Adrenal gland (tissue), 12 donors: ENCODE results near the gene MIPOL1. TPM values are rescaled to one million over a fixed set of nuclear protein-coding genes. Genes with fewer than 3 reads are reported as not detected.

Experiments used
- DNase-seq, 7 donors: peaks; one replicate each; pipeline ENCODE4 v3.0.0-alpha.2; 2019 to 2020
- H3K27ac ChIP-seq, 5 donors: fragments of 200-600 bp; sonication (generic) in 4 of 5; 1 replicate in 3 of 5; 2 replicates in 2 of 5; pipeline versions ENCODE4 v1.5.1 to v1.8.0; 2016 to 2020; ENCODE audit warnings: mild to moderate bottlenecking in 1 of 5
- H3K27me3 ChIP-seq: fragments of 200-600 bp; 2 replicates; pipeline ENCODE4 v1.8.0; 2021
- H3K36me3 ChIP-seq, 2 donors: fragments of 200-600 bp; replicated peaks in 1 of 2; 1 replicate in 1 of 2; 2 replicates in 1 of 2; pipeline versions ENCODE4 v1.5.1 to v1.8.0; 2018 to 2022
- H3K4me1 ChIP-seq, 2 donors: fragments of 200-600 bp; replicated peaks in 1 of 2; 1 replicate in 1 of 2; 2 replicates in 1 of 2; pipeline versions ENCODE4 v1.5.1 to v1.8.0; 2018 to 2021
- H3K4me3 ChIP-seq, 4 donors: fragments of 200-600 bp; sonication (generic) in 3 of 4; one replicate each; pipeline ENCODE4 v1.5.1; 2016 to 2018
- H3K9me3 ChIP-seq, 3 donors: fragments of 200-600 bp; sonication (generic) in 1 of 3; replicated peaks in 1 of 3; 1 replicate in 2 of 3; 2 replicates in 1 of 3; pipeline versions ENCODE4 v1.5.1 to v1.8.0; 2016 to 2021
- CTCF ChIP-seq, 6 experiments: fragments of 450-650 bp in 4 of 6; fragments of 200-600 bp in 2 of 6; sonication (generic) in 1 of 6; IDR thresholded peaks; 1 replicate in 5 of 6; 2 replicates in 1 of 6; pipeline versions ENCODE4 v1.5.1 to v1.8.0; 2016 to 2021; ENCODE audit warnings: antibody characterized with exemption in 6 of 6, mild to moderate bottlenecking in 2 of 6, moderate library complexity in 1 of 6
- POLR2A ChIP-seq, 2 donors: fragments of 450-650 bp; IDR thresholded peaks; one replicate each; pipeline ENCODE4 v1.6.1; 2017; ENCODE audit warnings: antibody characterized with exemption in 2 of 2, mild to moderate bottlenecking in 2 of 2, moderate library complexity in 1 of 2
- WGBS, 4 donors: extraction: QIAGEN DNeasy Blood & Tissue Kit in 2 of 4; methylation state at CpG; one replicate each; pipeline versions ENCODE4 v1.1.5 to v1.1.7; 2013 to 2017; 5-methylcytosine and 5-hydroxymethylcytosine counted together
- intact Hi-C, 2 donors: fragments of 100-400 bp; cut with DNase I; formaldehyde crosslinking; loops; one replicate each; pipeline versions ENCODE4 v1.14.1 to v1.15.0; 2022 to 2023
- polyA plus RNA-seq, 3 donors: library from polyadenylated mRNA; stranded (reverse); fragments of 200-250 nt in 2 of 3; fragments of 350-450 nt in 1 of 3; fragmentation: Illumina TruSeq in 1 of 3; extraction: RNeasy Lipid Tissue Mini Kit (QIAGEN cat#74804) in 1 of 3; gene quantifications; one replicate each; pipeline ENCODE4 v1.2.3, GENCODE V29; 2013 to 2014
- total RNA-seq, 9 donors: library from RNA; depleted of rRNA in 4 of 9; stranded (reverse); fragments of >200 nt in 4 of 9; fragments of 120-200 nt in 1 of 9; fragmentation: NEBNext Ultra II Directional in 1 of 9; extraction: Animal tissue kit (Norgen Biotek cat#: 25700) in 1 of 9; gene quantifications; one replicate each; pipeline versions ENCODE4 v1.1.0 to v1.2.4, GENCODE V29; 2013 to 2023
- donor health status: healthy with polysubstance abuse.
- donor health status: Bipolar disorder and iron deficiency.
- donor health status: DM: yes; HTN: yes; CAD: no.
- donor health status: DM: no; HTN: no; CAD: no.
- donor health status: DM: no; HTN: no; CAD: no.
- donor health status: DM: yes; HTN: yes; CAD: no.

The MIPOL1 gene
- total and polyA plus RNA-seq, 12 donors = 2.6 to 19.1 (median 7.8) TPM

GRCh38 chr14:37588667-37588955 lies 390.9 kb downstream of the MIPOL1 start:
- H3K4me1 ChIP-seq = peaks cover 0 to 5% of the 10 kb centered on the region in 2 donors
- no peaks in the 10 kb centered on the region for H3K36me3 ChIP-seq
- WGBS, 4 donors = 25 to 51% (median 31%) methylated on average over 6 of the region's 6 CpGs
- intact Hi-C loops = no loop called here
- H3K27ac ChIP-seq = no peak overlapping the region
- no peak for DNase-seq
- H3K27me3 ChIP-seq = peaks cover 98% of the 10 kb centered on the region
- TF ChIP-seq CTCF (IDR thresholded peaks at IDR 0.05) (no peak), POLR2A (IDR thresholded peaks at IDR 0.05) (no peak)
- H3K9me3 ChIP-seq = peaks cover 0 to 6% (median 0%) of the 10 kb centered on the region in 3 donors
- H3K4me3 ChIP-seq = no peak overlapping the region

GRCh38 chr14:37588956-37589714 lies 391.4 kb downstream of the MIPOL1 start:
- Histone ChIP-seq H3K36me3 (no peaks in the 10 kb centered on the region), H3K4me1 (no peaks in the 10 kb centered on the region), H3K9me3 (peaks cover 0 to 6% (median 0%) of the 10 kb centered on the region in 3 donors), H3K4me3 (no peak overlapping the region), H3K27ac (no peak overlapping the region), H3K27me3 (peaks cover 97% of the 10 kb centered on the region)
- intact Hi-C loops = no loop called here
- DNase-seq = no peak
- WGBS, 4 donors = 21 to 25% (median 23%) methylated on average over 16 of the region's 16 CpGs
- no peak for TF ChIP-seq CTCF (IDR thresholded peaks at IDR 0.05)
- no peak for TF ChIP-seq POLR2A (IDR thresholded peaks at IDR 0.05)

DNA sequence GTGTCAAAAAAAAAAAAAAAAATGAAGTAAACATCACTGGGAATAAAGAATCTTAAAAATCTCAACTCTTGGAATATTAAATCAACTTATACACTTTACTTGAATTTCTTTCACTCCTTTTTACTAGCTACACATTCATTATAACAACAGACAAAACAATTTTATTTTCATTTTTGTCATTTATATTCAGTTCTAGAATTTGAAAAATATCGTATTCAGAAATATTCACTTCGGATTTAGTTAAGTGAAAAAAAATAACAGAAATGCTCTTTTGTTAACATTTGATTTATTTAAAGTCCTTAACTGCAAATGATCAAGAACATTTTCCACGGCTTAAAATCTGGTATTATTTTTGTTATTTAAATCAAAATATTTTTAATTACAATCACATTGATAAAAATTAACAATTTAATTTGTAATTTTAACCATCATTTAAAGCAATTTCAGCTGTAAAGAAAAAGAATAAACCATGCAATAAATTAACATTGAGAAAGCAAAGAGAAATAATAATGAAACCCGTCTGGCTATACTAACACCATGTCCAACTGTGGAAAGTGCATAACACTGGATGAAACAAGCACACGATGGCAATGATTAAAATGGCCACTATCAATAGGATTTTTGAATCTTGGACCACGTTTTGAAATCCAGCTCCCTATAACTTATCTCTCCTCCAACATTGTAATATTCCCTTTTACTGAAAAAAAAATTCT lies 392.1 kb downstream of the MIPOL1 start:
- intact Hi-C loops = loop anchor here (5.0 to 10.0 kb wide), 2 partner anchors 343 to 345 kb away; no protein-coding TSS in a partner anchor
- WGBS, 4 donors = 23 to 30% (median 26%) methylated on average over 6 of the region's 6 CpGs

More for the DNA sequence above, 392.1 kb downstream of the MIPOL1 start:
- no peak for DNase-seq
- H3K4me3 ChIP-seq = no peak overlapping the region
- peaks cover 89% of the 10 kb centered on the region for H3K27me3 ChIP-seq
- H3K4me1 ChIP-seq = no peaks in the 10 kb centered on the region
- no peaks in the 10 kb centered on the region for H3K36me3 ChIP-seq
- H3K9me3 ChIP-seq = peaks cover 0 to 6% (median 0%) of the 10 kb centered on the region in 3 donors
- TF ChIP-seq CTCF (IDR thresholded peaks at IDR 0.05) (no peak), POLR2A (IDR thresholded peaks at IDR 0.05) (no peak)
- H3K27ac ChIP-seq = no peak overlapping the region
